Fibroblast of lung (primary cell): Measurements from ENCODE around the gene AK4.

Experiments used
- CTCF ChIP-seq, 2 donors: IDR thresholded peaks in 1 of 2; conservative IDR thresholded peaks in 1 of 2; 1 replicate in 1 of 2; 2 replicates in 1 of 2; pipeline ENCODE4 v1.5.1; 2011 to 2012; ENCODE audit warnings: low read length in 2 of 2, control low read depth in 1 of 2, inconsistent platforms in 1 of 2, low read depth in 1 of 2, mild to moderate bottlenecking in 1 of 2
- EZH2 ChIP-seq: IDR thresholded peaks from 2 replicates; pipeline ENCODE4 v1.5.1; 2012; ENCODE audit warnings: low read length, control low read depth, mild to moderate bottlenecking; ENCODE audit errors: missing control alignments

- TF ChIP-seq CTCF (conservative IDR thresholded peaks at IDR 0.05 in 1 of 2, IDR thresholded peaks at IDR 0.05 in 1 of 2; ENCODE audit: low read depth in 1 of 2, low read length in 2 of 2), result no peak
- no peak for TF ChIP-seq EZH2
These were observed 111.8 kb downstream of the AK4 start for GRCh38 chr1:65259816-65260215.
